HAP-1 (cell line): ENCODE results near the gene XIAP.
"Not testable (repeated sequence)": the region's sequence is repeated elsewhere in the genome, so short reads cannot be mapped to it uniquely, and the experiment has no call there.

Experiments used
- DNase-seq, 2 experiments: peaks; one replicate each; pipeline ENCODE4 v3.0.0-alpha.2; 2016 to 2020; ENCODE audit warnings: low spot score in 2 of 2
- H3K27me3 ChIP-seq: fragments of 250-450 bp; sonication (Bioruptor Pico); 2 replicates; pipeline ENCODE4 v1.5.1; 2020; ENCODE audit warnings: low read depth, mild to moderate bottlenecking, moderate library complexity
- H3K36me3 ChIP-seq: fragments of 250-450 bp; sonication (Bioruptor Pico); replicated peaks from 2 replicates; pipeline ENCODE4 v1.5.1; 2020; ENCODE audit warnings: mild to moderate bottlenecking
- H3K4me1 ChIP-seq: fragments of 250-450 bp; sonication (Bioruptor Pico); 2 replicates; pipeline ENCODE4 v1.5.1; 2020; ENCODE audit warnings: mild to moderate bottlenecking
- H3K4me3 ChIP-seq: fragments of 250-450 bp; sonication (Bioruptor Pico); 2 replicates; pipeline ENCODE4 v1.5.1; 2020; ENCODE audit warnings: mild to moderate bottlenecking, moderate library complexity
- H3K9me3 ChIP-seq: fragments of 250-450 bp; sonication (Bioruptor Pico); 2 replicates; pipeline ENCODE4 v1.5.1; 2020; ENCODE audit warnings: mild to moderate bottlenecking, moderate library complexity
- in situ Hi-C: fragments of 300-500 bp; cut with MboI; formaldehyde crosslinking; loops from 3 replicates; pipeline ENCODE4 v1.14.3; 2020; ENCODE audit warnings: low sequenced_read_pairs, inconsistent platforms, mixed read lengths

XIAP gene

DNA sequence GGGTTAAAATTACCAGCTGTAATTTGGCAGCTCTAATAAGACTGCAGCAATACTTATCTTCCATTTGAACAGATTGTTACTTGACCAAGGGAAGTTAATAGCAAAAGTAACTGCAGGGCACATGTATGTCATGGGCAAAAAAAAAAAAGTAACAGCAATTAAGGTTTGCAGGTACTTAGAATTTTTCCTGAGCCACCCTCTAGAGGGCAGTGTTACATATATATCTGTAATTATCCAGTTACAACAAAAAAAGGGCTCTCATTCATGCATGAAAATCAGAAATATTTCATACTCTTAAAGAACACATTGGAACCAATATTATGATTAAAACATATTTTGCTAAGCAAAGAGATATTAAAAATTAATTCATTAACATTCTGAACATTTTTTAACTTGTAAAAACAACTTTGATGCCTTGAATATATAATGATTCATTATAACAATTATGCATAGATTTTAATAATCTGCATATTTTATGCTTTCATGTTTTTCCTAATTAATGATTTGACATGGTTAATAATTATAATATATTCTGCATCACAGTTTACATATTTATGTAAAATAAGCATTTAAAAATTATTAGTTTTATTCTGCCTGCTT lies 25.1 kb downstream of the XIAP start:
- Histone ChIP-seq H3K36me3 (peaks cover 30% of the 10 kb centered on the region), H3K4me1 (no peaks in the 10 kb centered on the region), H3K9me3 (no peaks in the 10 kb centered on the region), H3K27me3 (no peaks in the 10 kb centered on the region), H3K4me3 (no peak overlapping the region)
- DNase-seq = peak; percentile 67 to 71
- in situ Hi-C loops = no loop called here

DNA sequence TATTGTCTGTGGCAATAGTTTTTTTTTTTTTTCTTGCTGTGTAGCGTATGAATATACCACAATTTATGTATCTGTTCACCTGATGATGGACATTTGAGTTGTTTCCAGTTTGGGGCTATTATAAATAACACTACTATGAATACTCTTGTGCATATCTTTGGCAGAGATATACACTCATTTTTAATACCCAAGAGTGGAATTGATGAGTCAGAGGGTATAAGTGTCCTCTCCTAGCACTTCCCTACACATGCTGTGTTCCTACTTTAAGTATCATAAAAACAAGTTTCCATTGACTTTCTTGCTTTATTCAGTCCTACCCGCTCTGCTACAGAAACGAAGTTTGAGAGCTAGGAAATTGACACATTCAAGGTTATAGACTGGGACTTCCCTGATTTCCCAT lies 39.8 kb downstream of the XIAP start:
- DNase-seq = no peak
- Histone ChIP-seq H3K36me3 (peaks cover 48% of the 10 kb centered on the region), H3K4me3 (no peak overlapping the region), H3K9me3 (no peaks in the 10 kb centered on the region), H3K4me1 (no peaks in the 10 kb centered on the region), H3K27me3 (no peaks in the 10 kb centered on the region)
- in situ Hi-C loops = no loop called here

DNA sequence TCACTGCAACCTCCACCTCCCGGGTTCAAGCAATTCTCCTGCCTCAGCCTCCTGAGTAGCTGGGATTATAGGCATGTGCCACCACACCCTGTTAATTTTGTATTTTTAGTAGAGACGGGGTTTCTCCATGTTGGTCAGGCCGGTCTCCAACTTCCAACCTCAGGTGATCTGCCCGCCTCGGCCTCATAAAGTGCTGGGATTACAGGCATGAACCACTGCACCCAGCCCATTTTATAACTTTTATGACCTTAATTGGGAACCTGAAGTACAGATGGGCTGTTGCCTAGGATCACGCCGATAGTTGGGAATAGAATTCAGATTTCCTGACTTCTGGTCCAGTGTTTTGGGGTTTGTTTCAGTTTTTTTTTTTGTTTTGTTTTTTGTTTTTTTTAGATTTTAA lies 43.4 kb downstream of the XIAP start:
- DNase-seq, in situ Hi-C loops, H3K9me3 ChIP-seq, H3K4me3 ChIP-seq, H3K27me3 ChIP-seq, H3K4me1 ChIP-seq: not testable (repeated sequence)
- H3K36me3 ChIP-seq = peaks cover 66% of the 10 kb centered on the region

DNA sequence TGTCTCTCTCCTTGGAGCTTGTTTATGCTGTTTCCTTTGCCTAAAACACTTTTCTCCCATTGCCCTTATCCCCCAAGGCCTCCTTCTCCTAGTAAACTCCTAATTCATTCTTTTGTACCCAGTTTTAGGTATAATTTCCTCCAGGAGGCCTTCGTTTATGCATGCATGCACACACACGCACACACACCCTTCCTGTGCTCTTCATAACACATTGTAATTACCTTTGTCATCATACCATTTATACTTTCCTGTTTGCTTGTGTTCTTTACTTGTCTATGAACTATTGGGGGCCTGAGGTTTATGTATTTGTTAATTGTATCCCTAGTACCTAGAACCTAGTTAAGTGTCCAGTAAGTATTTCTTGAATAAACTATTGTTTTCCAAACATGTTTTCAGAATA lies 45.5 kb downstream of the XIAP start:
- in situ Hi-C loops = no loop called here
- no peaks in the 10 kb centered on the region for H3K27me3 ChIP-seq
- no peak overlapping the region for H3K4me3 ChIP-seq
- no peak for DNase-seq
- H3K36me3 ChIP-seq = peaks cover 65% of the 10 kb centered on the region
- no peaks in the 10 kb centered on the region for H3K9me3 ChIP-seq
- 0 out of 2 replicates have a peak, but pooled peaks cover 2% of the 10 kb centered on the region for H3K4me1 ChIP-seq

DNA sequence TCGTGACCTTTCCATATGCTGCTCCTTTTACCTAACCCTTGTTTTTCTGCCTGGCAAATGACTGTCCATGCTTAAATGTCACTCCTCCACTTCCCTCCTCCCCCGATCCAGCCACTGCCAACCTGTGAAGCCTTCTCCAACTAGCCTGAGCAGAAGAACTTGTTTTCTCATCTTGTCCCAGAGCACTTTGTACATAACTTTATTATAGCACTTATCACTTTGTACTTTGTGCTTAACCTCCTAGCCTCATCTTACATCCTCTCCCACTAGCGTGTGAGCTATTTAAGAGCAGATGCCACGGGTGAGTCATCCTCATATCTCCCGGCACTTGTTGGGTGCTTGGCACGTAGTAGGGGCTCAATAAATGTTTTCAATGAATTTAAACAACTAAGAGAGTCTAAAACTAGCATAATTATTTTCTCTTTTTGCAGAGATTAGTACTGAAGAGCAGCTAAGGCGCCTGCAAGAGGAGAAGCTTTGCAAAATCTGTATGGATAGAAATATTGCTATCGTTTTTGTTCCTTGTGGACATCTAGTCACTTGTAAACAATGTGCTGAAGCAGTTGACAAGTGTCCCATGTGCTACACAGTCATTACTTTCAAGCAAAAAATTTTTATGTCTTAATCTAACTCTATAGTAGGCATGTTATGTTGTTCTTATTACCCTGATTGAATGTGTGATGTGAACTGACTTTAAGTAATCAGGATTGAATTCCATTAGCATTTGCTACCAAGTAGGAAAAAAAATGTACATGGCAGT lies 46.9 kb downstream of the XIAP start:
- in situ Hi-C loops = no loop called here
- no peak for DNase-seq
- Histone ChIP-seq H3K27me3 (no peaks in the 10 kb centered on the region), H3K36me3 (peaks cover 51% of the 10 kb centered on the region), H3K9me3 (no peaks in the 10 kb centered on the region), H3K4me1 (0 out of 2 replicates have a peak, but pooled peaks cover 2% of the 10 kb centered on the region), H3K4me3 (no peak overlapping the region)

DNA sequence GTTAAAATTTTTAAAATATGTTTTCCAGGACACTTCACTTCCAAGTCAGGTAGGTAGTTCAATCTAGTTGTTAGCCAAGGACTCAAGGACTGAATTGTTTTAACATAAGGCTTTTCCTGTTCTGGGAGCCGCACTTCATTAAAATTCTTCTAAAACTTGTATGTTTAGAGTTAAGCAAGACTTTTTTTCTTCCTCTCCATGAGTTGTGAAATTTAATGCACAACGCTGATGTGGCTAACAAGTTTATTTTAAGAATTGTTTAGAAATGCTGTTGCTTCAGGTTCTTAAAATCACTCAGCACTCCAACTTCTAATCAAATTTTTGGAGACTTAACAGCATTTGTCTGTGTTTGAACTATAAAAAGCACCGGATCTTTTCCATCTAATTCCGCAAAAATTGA lies 49.7 kb downstream of the XIAP start:
- in situ Hi-C loops = no loop called here
- H3K9me3 ChIP-seq = no peaks in the 10 kb centered on the region
- H3K36me3 ChIP-seq = peaks cover 30% of the 10 kb centered on the region
- H3K27me3 ChIP-seq = no peaks in the 10 kb centered on the region
- H3K4me3 ChIP-seq = no peak overlapping the region
- 0 out of 2 replicates have a peak, but pooled peaks cover 2% of the 10 kb centered on the region for H3K4me1 ChIP-seq
- no peak for DNase-seq

DNA sequence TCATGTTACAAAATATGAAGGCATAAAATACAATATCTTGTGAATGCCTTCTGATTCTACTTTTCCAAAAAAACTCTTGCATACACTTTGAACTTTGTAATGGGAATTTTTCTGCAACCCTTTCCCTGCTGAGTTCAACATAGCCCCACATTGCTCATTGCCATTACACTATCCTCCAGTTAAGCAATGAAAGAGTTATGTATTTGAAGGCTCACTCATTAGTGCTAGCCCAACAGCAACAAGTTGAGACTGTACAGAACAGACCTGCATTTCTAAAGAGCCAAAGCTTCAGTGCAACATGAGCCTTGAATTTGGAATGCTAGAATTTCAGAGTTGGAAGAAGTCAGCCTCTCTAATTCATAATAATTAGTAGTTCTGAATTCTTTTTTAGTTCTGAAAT lies 57.2 kb downstream of the XIAP start:
- in situ Hi-C loops = no loop called here
- Histone ChIP-seq H3K27me3 (no peaks in the 10 kb centered on the region), H3K9me3 (no peaks in the 10 kb centered on the region), H3K4me3 (no peak overlapping the region), H3K36me3 (no peaks in the 10 kb centered on the region), H3K4me1 (no peaks in the 10 kb centered on the region)
- no peak for DNase-seq

DNA sequence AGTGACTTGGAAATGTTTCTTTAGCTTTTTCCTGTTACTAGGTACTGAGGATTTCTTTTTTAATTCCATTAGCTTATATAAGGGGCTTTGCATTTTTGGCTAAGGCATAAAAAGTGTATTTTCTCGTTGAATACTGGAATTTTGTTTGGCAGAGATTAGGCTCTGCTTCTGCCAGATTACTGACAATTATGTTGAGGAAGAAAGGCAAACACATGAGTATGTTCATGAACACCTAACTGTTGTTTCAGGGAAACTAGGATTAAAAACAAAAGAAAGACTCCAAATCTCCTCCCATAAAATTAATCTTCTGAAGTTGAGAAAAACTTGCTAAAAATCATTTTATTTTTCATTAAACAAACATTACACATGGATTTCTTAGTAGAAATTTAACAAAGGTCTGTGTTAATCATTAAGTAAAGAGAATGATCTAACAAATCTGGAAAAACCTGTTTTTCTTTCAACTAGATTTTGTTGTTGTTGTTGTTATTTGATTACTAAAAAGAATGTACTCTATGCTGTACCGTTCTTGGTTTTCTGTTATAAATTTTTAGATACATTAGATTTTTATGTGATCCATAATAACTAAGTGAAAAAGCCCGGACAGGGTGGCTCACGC lies 58.4 kb downstream of the XIAP start:
- in situ Hi-C loops = no loop called here
- DNase-seq = no peak
- Histone ChIP-seq H3K4me1 (no peaks in the 10 kb centered on the region), H3K36me3 (no peaks in the 10 kb centered on the region), H3K27me3 (no peaks in the 10 kb centered on the region), H3K9me3 (no peaks in the 10 kb centered on the region), H3K4me3 (no peak overlapping the region)

DNA sequence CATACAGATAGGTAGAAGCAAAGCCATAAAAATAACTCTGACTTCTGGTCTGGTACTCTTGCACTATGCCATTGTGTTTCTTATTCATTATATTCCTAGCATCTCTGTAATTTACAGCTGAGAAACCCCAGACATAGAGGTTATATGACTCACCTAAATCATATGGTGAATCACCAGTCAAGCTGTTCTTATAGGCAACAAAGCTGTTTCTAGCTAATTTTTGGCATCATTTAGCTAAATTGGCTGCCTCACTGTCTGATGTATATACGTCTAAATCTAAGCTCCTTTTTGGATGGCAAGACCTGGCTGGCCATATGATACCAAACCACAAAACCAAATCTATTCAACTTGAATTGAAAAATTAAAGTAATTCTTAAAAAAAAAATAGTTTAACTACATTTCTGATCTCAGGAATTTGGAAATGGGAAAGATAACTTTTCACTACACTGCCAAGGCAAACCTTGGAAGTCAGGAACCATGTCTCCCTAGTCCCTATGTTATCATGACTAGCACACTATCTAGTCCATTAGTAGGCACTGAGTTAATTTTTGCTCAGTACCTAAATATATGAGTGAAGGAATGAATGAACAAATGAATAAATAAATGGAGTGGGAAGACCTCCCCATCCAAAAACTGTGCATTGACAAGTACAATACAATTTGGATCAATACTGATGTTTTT lies 60.4 kb downstream of the XIAP start:
- Histone ChIP-seq H3K4me3 (no peak overlapping the region), H3K36me3 (no peaks in the 10 kb centered on the region), H3K4me1 (no peaks in the 10 kb centered on the region), H3K27me3 (no peaks in the 10 kb centered on the region), H3K9me3 (no peaks in the 10 kb centered on the region)
- DNase-seq = no peak
- in situ Hi-C loops = no loop called here

DNA sequence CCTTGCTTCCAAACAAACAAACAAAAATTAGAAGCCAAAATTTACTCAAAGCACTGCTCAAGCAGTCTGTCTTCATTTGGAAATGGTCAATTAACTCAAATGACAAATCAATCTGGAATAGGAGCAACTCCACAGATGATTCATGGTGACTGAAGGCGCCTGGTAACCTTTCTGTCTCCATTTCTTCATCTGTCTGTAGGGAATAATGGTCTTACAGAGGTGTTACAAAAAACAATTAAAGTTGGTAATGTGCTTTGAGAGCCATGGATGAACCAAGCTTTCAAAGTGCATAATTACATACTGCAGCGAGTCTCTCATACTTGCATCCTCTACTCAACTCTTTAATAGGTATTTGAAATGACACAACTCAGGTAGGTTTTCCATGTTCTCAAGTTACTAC lies 63.4 kb downstream of the XIAP start:
- no peak overlapping the region for H3K4me3 ChIP-seq
- H3K9me3 ChIP-seq = no peaks in the 10 kb centered on the region
- in situ Hi-C loops = no loop called here
- no peaks in the 10 kb centered on the region; the same call in 1 of the 2 replicates for H3K4me1 ChIP-seq
- H3K27me3 ChIP-seq = no peaks in the 10 kb centered on the region
- no peaks in the 10 kb centered on the region for H3K36me3 ChIP-seq
- DNase-seq = no peak

DNA sequence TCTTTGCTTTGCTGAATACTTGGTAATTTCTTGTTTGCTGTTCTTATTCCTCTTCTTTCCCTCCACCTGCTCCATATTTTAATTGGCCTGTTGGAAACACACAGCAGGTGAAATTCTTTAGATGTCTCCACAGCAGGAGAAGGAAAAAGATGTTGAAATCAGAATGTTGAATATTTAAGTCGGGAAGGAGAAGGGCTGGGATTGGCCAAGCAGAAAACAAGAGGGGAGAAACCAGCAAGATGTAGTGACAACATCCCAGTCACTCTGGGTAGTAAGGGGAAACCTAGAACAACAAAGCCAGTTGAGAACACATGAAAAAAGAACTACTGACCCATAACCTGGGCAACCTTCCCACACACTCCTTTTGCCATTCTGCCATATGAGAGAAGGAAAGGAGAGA lies 64.3 kb downstream of the XIAP start:
- Histone ChIP-seq H3K9me3 (no peaks in the 10 kb centered on the region), H3K36me3 (no peaks in the 10 kb centered on the region), H3K27me3 (no peaks in the 10 kb centered on the region), H3K4me1 (no peaks in the 10 kb centered on the region; the same call in 1 of the 2 replicates), H3K4me3 (no peak overlapping the region)
- no peak for DNase-seq
- in situ Hi-C loops = no loop called here

DNA sequence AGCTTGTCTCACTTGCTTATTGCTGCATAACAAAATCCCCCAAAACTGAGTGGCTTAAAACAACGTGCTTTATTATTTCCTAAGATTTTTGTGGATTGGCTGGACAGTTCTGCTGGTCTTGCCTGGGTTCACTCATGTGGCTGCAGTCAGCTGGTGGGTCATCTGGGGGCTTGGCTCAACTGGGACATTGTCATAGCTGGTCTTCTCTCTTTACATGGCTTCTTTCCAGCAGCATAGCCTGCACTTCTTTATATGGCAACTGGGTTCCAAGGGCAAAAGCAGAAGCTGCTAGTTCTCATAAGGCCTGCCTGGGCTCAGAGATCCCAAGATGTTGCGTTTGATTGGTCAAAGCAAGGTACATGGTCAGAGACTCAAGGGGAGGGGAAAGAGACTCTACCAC lies 68.0 kb downstream of the XIAP start:
- in situ Hi-C loops = no loop called here
- Histone ChIP-seq H3K27me3 (no peaks in the 10 kb centered on the region), H3K9me3 (peaks cover 7% of the 10 kb centered on the region), H3K4me1 (no peaks in the 10 kb centered on the region; the same call in 1 of the 2 replicates), H3K36me3 (no peaks in the 10 kb centered on the region; the same call in 1 of the 2 replicates), H3K4me3 (no peak overlapping the region)
- DNase-seq = no peak

DNA sequence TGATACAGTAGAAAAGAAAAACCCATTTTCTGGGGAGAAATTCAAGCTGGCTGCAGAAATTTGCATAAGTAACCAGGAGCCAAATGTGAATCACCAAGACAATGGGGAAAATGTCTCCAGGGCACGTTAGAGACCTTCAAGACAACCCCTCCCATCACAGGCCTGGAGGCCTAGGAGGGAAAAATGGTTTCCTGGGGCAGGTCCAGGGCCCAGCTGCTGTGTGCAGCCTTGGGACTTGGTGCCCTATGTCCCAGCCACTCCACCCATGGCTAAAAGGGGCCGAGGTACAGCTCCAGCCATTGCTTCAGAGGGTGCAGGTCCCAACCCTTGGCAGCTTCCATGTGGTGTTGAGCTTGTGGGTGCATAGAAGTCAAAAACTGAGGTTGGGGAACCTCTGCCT lies 72.2 kb downstream of the XIAP start:
- H3K4me3 ChIP-seq, H3K9me3 ChIP-seq, H3K36me3 ChIP-seq, DNase-seq, H3K4me1 ChIP-seq, in situ Hi-C loops, H3K27me3 ChIP-seq: not testable (repeated sequence)

DNA sequence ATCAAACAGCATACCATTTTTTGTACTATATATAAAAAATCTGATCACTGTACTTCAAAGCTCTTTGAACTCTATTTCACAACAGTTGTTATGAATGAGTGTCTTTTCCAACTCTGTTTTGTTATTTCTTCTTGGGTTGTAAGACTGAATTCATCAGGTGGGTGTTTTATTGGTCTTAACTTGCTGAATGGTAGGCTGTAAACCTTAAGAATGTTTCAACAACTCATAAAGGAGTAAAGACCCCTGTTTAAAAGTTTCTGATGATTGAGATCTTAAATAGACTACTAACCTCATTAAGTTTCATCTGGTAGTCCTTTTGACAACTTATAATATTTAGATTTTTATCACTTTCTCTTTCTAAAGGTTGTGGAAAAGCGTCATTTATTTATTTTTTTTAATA lies 83.2 kb downstream of the XIAP start:
- peak in 1 of 2 experiments; percentile 75 for DNase-seq
- Histone ChIP-seq H3K4me3 (no peak overlapping the region), H3K36me3 (no peaks in the 10 kb centered on the region), H3K9me3 (no peaks in the 10 kb centered on the region), H3K4me1 (peaks cover 19% of the 10 kb centered on the region), H3K27me3 (no peaks in the 10 kb centered on the region)
- in situ Hi-C loops = no loop called here
